Right lobe of liver (tissue), 4 donors: Measurements from ENCODE around the gene UNC80.

Experiments used
- CTCF ChIP-seq, 4 donors: fragments of 200-600 bp in 3 of 4; fragments of 450-650 bp in 1 of 4; IDR thresholded peaks; one replicate each; pipeline versions ENCODE4 v1.5.1 to v1.8.0; 2016 to 2022; ENCODE audit warnings: antibody characterized with exemption in 4 of 4, mild to moderate bottlenecking in 2 of 4
- POLR2A ChIP-seq: fragments of 450-650 bp; IDR thresholded peaks from one replicate; pipeline ENCODE4 v1.6.1; 2017; ENCODE audit warnings: antibody characterized with exemption, mild to moderate bottlenecking
- donor health status: DM: no; HTN: no; CAD: no.
- donor health status: DM: no; HTN: no; CAD: no.
- donor health status: DM: no; HTN: yes; CAD: no.

DNA sequence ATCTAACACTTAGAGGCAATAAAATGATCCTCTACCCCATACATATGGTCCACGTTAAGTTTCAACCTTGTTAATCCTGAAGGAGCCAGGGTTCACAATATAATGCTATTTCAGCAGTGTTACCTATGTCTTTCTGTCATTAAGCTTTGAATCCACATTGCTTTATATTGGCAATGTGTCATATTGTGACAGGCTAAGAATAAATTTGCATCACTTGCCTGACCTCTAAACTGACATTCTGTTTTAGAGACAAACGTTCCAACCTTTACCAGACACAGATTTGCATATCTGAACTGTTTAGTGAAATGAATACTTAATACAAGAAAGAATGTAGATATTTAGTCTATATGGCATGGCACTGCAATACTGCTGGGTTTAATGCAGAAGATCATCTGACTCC lies 98.4 kb downstream of the UNC80 start:
- TF ChIP-seq POLR2A (no peak), CTCF (IDR thresholded peaks at IDR 0.05) (no peak)
